MM.1S (cell line): Measurements from ENCODE around the gene KRTAP5-7.
A peak's percentile ranks its signal among the peaks of the same experiment; 100 is the strongest.
"Not testable (repeated sequence)": the region's sequence is repeated elsewhere in the genome, so short reads cannot be mapped to it uniquely, and the experiment has no call there.

ENCODE experiments used
- DNase-seq: peaks from one replicate; pipeline ENCODE4 v3.0.0-alpha.2; 2015
- H2AFZ ChIP-seq: fragments of 300-600 bp; sonication (generic); 2 replicates; pipeline ENCODE4 v1.6.0; 2016; ENCODE audit warnings: antibody characterized with exemption, low read length
- H3F3A ChIP-seq: fragments of 300-600 bp; sonication (generic); 2 replicates; pipeline ENCODE4 v1.6.1; 2016; ENCODE audit warnings: mild to moderate bottlenecking, antibody characterized with exemption, low read length, moderate library complexity, mixed read lengths; ENCODE audit not compliant: insufficient read depth
- H3K27ac ChIP-seq: fragments of 300-600 bp; sonication (generic); 2 replicates; pipeline ENCODE4 v1.5.1; 2016; ENCODE audit warnings: mild to moderate bottlenecking, low read length
- H3K27me3 ChIP-seq: fragments of 300-600 bp; sonication (generic); replicated peaks from 2 replicates; pipeline ENCODE4 v1.6.0; 2016; ENCODE audit warnings: low read length; ENCODE audit not compliant: insufficient read depth
- H3K36me3 ChIP-seq: fragments of 300-600 bp; sonication (generic); replicated peaks from 2 replicates; pipeline ENCODE4 v1.6.1; 2016; ENCODE audit warnings: mild to moderate bottlenecking, low read length, mixed read lengths; ENCODE audit not compliant: insufficient read depth
- H3K4me1 ChIP-seq: fragments of 300-600 bp; sonication (generic); 2 replicates; pipeline ENCODE4 v1.6.1; 2016; ENCODE audit warnings: low read length, mixed read lengths
- H3K4me2 ChIP-seq: fragments of 300-600 bp; sonication (generic); 2 replicates; pipeline ENCODE4 v1.6.0; 2016; ENCODE audit warnings: low read depth, low read length
- H3K4me3 ChIP-seq: fragments of 300-600 bp; sonication (generic); 2 replicates; pipeline ENCODE4 v1.5.1; 2016; ENCODE audit warnings: low read length, mixed read lengths
- H3K79me2 ChIP-seq: fragments of 300-600 bp; sonication (generic); 2 replicates; pipeline ENCODE4 v1.6.1; 2016; ENCODE audit warnings: mixed run types, low read length, mixed read lengths
- H3K9ac ChIP-seq: fragments of 300-600 bp; sonication (generic); 2 replicates; pipeline ENCODE4 v1.6.1; 2016; ENCODE audit warnings: low read length, mixed read lengths
- H3K9me2 ChIP-seq: fragments of 300-600 bp; sonication (generic); replicated peaks from 2 replicates; pipeline ENCODE4 v1.6.1; 2016; ENCODE audit warnings: mild to moderate bottlenecking, low read length, mixed read lengths; ENCODE audit not compliant: insufficient read depth
- H3K9me3 ChIP-seq: fragments of 300-600 bp; sonication (generic); replicated peaks from 2 replicates; pipeline ENCODE4 v1.6.1; 2016; ENCODE audit warnings: mild to moderate bottlenecking, low read length, mixed read lengths; ENCODE audit not compliant: insufficient read depth
- H4K20me1 ChIP-seq: fragments of 300-600 bp; sonication (generic); 2 replicates; pipeline ENCODE4 v1.6.1; 2016; ENCODE audit warnings: mild to moderate bottlenecking, low read length, moderate library complexity, mixed read lengths; ENCODE audit not compliant: insufficient read depth
- EZH2 ChIP-seq: fragments of 300-600 bp; sonication (generic); optimal IDR thresholded peaks from 2 replicates; pipeline ENCODE3; 2017; ENCODE audit warnings: low read depth, mild to moderate bottlenecking, antibody characterized with exemption, low read length, mixed read lengths
- EZH2phosphoT487 ChIP-seq: fragments of 300-600 bp; sonication (generic); IDR thresholded peaks from 2 replicates; pipeline ENCODE4 v1.6.1; 2018; ENCODE audit warnings: antibody characterized with exemption, low read length
- TF ChIP-seq, protein P1 (sequence below): fragments of 300-600 bp; sonication (generic); IDR thresholded peaks from 2 replicates; pipeline ENCODE4 v1.5.1; 2016; ENCODE audit warnings: antibody characterized with exemption, low read length, mixed read lengths

KRTAP5-7 gene

DNA sequence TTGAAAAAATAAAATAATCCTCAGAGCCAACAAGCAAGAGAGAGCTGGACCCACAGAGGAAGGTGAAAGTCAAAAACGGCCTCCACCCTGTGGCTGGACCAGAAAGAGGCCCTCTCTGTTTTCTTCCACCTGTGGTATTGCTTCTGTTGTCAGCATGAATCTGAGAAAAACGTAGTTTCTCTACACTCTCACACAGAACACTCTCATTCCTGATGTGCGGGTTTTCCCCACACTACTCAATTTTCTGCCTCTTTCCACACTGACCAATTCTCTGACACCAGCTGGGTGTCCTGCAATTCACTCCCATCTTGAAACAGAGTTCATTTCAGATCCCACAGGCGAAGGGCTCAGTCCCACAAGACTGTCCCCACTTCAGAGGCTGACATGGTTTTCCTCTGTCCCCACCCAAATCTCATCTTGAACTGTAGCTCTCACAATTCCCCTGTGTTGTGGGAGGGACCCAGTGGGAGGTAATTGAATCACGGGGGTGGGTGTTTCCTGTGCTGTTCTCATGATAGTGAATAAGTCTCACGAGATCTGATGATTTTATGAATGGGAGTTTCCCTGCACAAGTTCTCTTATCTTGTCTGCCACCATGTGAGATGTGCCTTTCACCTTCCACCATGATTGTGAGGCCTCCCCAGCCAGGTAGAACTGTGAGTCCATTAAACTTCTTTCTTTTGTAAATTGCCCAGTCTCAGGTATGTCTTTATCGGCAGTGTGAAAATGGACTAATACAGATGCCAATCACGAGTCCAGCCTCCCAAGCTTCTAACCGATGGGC is 13.6 kb downstream of the KRTAP5-7 start:
- peak; percentile 9 for DNase-seq
- not testable (repeated sequence) for H3K36me3 ChIP-seq, H3K79me2 ChIP-seq, H3K4me1 ChIP-seq, H3K9ac ChIP-seq, H3K4me3 ChIP-seq, H3F3A ChIP-seq, H3K4me2 ChIP-seq, H4K20me1 ChIP-seq, H3K9me2 ChIP-seq, H2AFZ ChIP-seq, H3K27ac ChIP-seq, H3K9me3 ChIP-seq
- H3K27me3 ChIP-seq: peaks cover 72% of the 10 kb centered on the region

DNA sequence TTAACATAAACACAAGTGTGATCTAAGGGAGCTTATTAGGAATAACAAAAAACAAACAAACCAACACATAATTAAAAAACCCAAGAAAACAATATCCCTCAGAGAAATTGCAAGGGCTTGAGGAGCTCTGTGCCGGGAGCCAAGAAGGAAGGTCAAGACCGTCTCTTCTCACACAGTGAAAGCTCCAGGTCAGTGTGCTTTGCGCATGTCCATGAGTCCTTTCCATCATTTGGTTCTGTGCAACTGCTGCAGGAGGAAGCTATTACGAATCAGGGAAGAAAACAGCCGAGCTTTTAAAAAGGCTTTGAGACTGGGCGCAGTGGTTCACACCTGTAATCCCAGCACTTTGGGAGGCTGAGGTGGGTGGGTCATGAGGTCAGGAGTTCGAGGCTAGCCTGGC is 15.3 kb downstream of the KRTAP5-7 start:
- no peaks in the 10 kb centered on the region for H3F3A ChIP-seq
- no peaks in the 10 kb centered on the region for H3K36me3 ChIP-seq
- no peak overlapping the region for H3K4me2 ChIP-seq
- peaks cover 82% of the 10 kb centered on the region for H3K27me3 ChIP-seq
- TF ChIP-seq, protein P1, sequence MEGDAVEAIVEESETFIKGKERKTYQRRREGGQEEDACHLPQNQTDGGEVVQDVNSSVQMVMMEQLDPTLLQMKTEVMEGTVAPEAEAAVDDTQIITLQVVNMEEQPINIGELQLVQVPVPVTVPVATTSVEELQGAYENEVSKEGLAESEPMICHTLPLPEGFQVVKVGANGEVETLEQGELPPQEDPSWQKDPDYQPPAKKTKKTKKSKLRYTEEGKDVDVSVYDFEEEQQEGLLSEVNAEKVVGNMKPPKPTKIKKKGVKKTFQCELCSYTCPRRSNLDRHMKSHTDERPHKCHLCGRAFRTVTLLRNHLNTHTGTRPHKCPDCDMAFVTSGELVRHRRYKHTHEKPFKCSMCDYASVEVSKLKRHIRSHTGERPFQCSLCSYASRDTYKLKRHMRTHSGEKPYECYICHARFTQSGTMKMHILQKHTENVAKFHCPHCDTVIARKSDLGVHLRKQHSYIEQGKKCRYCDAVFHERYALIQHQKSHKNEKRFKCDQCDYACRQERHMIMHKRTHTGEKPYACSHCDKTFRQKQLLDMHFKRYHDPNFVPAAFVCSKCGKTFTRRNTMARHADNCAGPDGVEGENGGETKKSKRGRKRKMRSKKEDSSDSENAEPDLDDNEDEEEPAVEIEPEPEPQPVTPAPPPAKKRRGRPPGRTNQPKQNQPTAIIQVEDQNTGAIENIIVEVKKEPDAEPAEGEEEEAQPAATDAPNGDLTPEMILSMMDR: no peak
- TF ChIP-seq EZH2 (no peak), EZH2phosphoT487 (no peak)
- H3K4me3 ChIP-seq: no peak overlapping the region
- DNase-seq: no peak
- H3K79me2 ChIP-seq: no peaks in the 10 kb centered on the region
- H3K27ac ChIP-seq: no peak overlapping the region
- H3K9ac ChIP-seq: no peak overlapping the region
- no peaks in the 10 kb centered on the region for H3K9me2 ChIP-seq
- H3K4me1 ChIP-seq: no peaks in the 10 kb centered on the region
- H3K9me3 ChIP-seq: no peaks in the 10 kb centered on the region
- H2AFZ ChIP-seq: no peak overlapping the region
- H4K20me1 ChIP-seq: no peaks in the 10 kb centered on the region

DNA sequence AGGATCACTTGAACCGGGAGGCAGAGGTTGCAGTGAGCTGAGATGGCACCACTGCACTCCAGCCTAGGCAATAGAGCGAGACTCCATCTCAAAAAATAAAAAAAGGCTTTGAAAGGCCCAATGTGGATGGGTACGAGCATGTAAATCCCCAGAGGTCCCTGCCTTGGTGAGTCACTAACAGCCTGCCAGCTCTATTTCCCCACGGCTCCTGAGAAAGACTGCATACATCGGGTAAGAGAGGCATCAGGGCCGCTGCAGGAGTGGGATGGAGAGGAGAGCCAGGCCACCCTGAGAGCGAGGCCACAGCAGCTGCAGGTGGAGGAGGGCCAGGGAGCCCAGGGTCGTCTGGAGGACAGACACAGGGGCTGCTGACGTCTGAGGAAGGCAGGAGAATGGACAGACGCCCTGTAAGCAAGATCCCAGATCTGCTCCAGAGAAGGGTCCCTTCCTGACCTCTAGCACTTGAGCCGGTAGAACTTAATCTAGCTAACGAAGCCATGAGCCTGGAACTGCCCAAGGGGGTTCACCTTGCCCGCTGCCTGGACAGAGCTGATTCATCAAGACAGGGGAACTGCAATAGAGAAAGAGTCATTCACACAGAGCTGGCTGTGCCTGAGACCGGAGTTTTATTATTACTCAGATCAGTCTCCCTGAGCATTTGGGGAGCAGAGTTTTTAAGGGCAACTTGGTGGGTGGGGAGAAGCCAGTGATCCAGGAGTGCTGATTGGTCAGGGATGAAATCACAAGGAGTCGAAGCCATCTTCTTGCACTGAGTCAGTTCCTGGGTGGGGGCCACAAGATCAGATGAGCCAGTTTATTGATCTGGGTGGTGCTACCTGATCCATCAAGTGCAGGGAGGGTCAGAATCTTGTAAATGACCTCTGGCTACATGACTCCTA is 16.1 kb downstream of the KRTAP5-7 start:
- Histone ChIP-seq H3K9ac (no peak overlapping the region), H3K4me1 (no peaks in the 10 kb centered on the region), H3F3A (no peaks in the 10 kb centered on the region), H3K27ac (no peak overlapping the region), H3K4me2 (no peak overlapping the region), H3K9me3 (no peaks in the 10 kb centered on the region), H3K36me3 (no peaks in the 10 kb centered on the region), H3K79me2 (no peaks in the 10 kb centered on the region), H2AFZ (no peak overlapping the region), H3K27me3 (peaks cover 86% of the 10 kb centered on the region), H3K9me2 (no peaks in the 10 kb centered on the region), H4K20me1 (no peaks in the 10 kb centered on the region), H3K4me3 (no peak overlapping the region)
- TF ChIP-seq EZH2 (no peak), EZH2phosphoT487 (no peak)
- TF ChIP-seq, protein P1: no peak
- DNase-seq: no peak
